Suppressor macrophage treated with lipopolysaccharide for 4 hours (primary cell): Measurements from ENCODE around the gene SLC16A6.
"Not testable (repeated sequence)": the region's sequence is repeated elsewhere in the genome, so short reads cannot be mapped to it uniquely, and the experiment has no call there.

Source experiments
- DNase-seq: peaks from one replicate; pipeline ENCODE4 v3.0.0-alpha.2; 2020

Gene SLC16A6

GRCh38 chr17:68246271-68247028 lies 44.5 kb downstream of the SLC16A6 start:
- no peak for DNase-seq

- no peak for DNase-seq
Observed at GRCh38 chr17:68239632-68240366, 51.1 kb downstream of the SLC16A6 start.

GRCh38 chr17:68238871-68239253 lies 52.1 kb downstream of the SLC16A6 start:
- no peak for DNase-seq

GRCh38 chr17:68238164-68238870 lies 52.6 kb downstream of the SLC16A6 start:
- peak; percentile 67 for DNase-seq

- peak; percentile 97 for DNase-seq
Observed at GRCh38 chr17:68237369-68238163, 53.4 kb downstream of the SLC16A6 start.

- DNase-seq = not testable (repeated sequence)
Observed at GRCh38 chr17:68235336-68235791, 55.6 kb downstream of the SLC16A6 start.

GRCh38 chr17:68234726-68235335 lies 56.1 kb downstream of the SLC16A6 start:
- DNase-seq = peak; percentile 96

- peak; percentile 72 for DNase-seq
Observed at GRCh38 chr17:68232741-68233140, 58.2 kb downstream of the SLC16A6 start.

GRCh38 chr17:68231541-68231940 lies 59.4 kb downstream of the SLC16A6 start:
- peak; percentile 35 for DNase-seq

- DNase-seq = not testable (repeated sequence)
Observed at GRCh38 chr17:68231131-68231530, 59.8 kb downstream of the SLC16A6 start.

- no peak for DNase-seq
Observed at GRCh38 chr17:68229619-68230018, 61.3 kb downstream of the SLC16A6 start.

- DNase-seq = no peak
Observed at GRCh38 chr17:68228817-68229570, 61.9 kb downstream of the SLC16A6 start.

- peak; percentile 84 for DNase-seq
Observed at GRCh38 chr17:68228039-68228680, 62.8 kb downstream of the SLC16A6 start.

- not testable (repeated sequence) for DNase-seq
Observed at GRCh38 chr17:68225055-68225454, 65.9 kb downstream of the SLC16A6 start.

GRCh38 chr17:68222606-68223005 lies 68.3 kb downstream of the SLC16A6 start:
- no peak for DNase-seq

GRCh38 chr17:68221786-68222185 lies 69.1 kb downstream of the SLC16A6 start:
- DNase-seq = no peak

GRCh38 chr17:68220786-68221185 lies 70.1 kb downstream of the SLC16A6 start:
- DNase-seq = not testable (repeated sequence)

- not testable (repeated sequence) for DNase-seq
Observed at GRCh38 chr17:68220186-68220585, 70.7 kb downstream of the SLC16A6 start.

- DNase-seq = not testable (repeated sequence)
Observed at GRCh38 chr17:68219429-68219828, 71.5 kb downstream of the SLC16A6 start.
